GM13977 (cell line): Measurements from ENCODE around the gene MEF2A.

Experiments
- DNase-seq: peaks from one replicate; pipeline ENCODE4 v3.0.0; 2012; ENCODE audit warnings: low spot score
- in situ Hi-C: fragments of 300-500 bp; cut with MboI; formaldehyde crosslinking; loops from one replicate; pipeline ENCODE4 v1.12.0; 2022; ENCODE audit warnings: low sequenced_read_pairs, low pct_unique_long_range_greater_than_20kb, mixed read lengths, inconsistent platforms; ENCODE audit not compliant: unreplicated experiment
- TF ChIP-seq, protein P1 (sequence below): IDR thresholded peaks from 2 replicates; pipeline ENCODE4 v1.5.1; 2012; ENCODE audit warnings: mild to moderate bottlenecking, control low read depth; ENCODE audit not compliant: insufficient read depth; ENCODE audit errors: extremely low read depth, missing control alignments

The MEF2A gene

DNA sequence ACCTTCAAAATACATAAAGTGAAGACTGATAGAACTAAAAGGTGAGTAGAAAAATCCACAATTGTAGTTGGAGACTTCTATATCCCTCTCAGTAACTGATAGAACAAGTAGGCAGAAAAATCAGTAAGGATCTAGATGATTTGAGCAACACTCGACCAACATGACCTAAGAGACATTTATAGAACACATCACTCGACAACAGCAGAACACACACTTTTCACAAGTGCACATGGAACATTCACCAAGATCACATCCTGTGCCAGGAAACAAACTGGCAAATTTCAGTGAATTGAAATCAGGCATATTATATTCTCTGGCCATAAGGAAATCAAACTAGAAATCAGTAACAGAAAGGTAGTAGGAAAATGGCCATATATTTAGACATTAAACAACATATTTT, 130.3 kb downstream of the MEF2A start:
- DNase-seq, result no peak
- TF ChIP-seq, protein P1, sequence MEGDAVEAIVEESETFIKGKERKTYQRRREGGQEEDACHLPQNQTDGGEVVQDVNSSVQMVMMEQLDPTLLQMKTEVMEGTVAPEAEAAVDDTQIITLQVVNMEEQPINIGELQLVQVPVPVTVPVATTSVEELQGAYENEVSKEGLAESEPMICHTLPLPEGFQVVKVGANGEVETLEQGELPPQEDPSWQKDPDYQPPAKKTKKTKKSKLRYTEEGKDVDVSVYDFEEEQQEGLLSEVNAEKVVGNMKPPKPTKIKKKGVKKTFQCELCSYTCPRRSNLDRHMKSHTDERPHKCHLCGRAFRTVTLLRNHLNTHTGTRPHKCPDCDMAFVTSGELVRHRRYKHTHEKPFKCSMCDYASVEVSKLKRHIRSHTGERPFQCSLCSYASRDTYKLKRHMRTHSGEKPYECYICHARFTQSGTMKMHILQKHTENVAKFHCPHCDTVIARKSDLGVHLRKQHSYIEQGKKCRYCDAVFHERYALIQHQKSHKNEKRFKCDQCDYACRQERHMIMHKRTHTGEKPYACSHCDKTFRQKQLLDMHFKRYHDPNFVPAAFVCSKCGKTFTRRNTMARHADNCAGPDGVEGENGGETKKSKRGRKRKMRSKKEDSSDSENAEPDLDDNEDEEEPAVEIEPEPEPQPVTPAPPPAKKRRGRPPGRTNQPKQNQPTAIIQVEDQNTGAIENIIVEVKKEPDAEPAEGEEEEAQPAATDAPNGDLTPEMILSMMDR, result no peak
- in situ Hi-C loops, result no loop called here

DNA sequence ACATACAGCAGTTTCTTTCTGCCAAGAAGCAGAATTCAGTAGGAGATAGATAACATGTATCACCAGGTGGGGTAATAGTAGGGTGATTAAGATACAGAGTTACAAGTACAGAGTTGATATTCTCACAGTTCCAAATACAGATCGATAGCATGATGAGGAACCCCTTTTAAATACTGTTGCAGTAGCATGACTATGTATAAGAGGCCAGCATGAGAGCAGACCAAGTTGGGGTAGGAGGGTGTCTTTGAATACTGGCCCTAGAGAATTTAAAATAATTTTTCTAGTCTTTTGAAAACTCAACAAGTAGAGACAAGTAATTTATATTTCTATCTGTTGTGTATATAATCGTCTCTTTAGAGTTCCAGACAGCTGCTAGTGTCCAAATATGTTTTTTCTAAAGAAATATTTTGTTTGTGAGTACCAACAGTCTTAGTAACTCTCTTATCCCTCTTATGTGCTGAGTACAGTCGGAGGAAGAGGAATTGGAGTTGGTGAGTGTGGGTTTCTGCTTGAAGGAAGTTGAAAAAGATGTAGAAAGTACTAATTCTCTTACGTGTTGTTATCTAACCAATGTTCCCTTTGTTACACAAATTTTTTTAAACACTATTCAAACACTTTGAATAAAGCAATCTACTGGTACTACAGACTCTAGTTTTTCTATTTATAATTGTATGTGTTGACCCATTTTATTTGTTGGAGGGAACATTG, 137.3 kb downstream of the MEF2A start:
- no peak for DNase-seq
- in situ Hi-C loops, result loop anchor here (10.0 to 25.0 kb wide), 2 partner anchors 198 to 416 kb away; no protein-coding TSS in a partner anchor
- TF ChIP-seq, protein P1, result no peak

DNA sequence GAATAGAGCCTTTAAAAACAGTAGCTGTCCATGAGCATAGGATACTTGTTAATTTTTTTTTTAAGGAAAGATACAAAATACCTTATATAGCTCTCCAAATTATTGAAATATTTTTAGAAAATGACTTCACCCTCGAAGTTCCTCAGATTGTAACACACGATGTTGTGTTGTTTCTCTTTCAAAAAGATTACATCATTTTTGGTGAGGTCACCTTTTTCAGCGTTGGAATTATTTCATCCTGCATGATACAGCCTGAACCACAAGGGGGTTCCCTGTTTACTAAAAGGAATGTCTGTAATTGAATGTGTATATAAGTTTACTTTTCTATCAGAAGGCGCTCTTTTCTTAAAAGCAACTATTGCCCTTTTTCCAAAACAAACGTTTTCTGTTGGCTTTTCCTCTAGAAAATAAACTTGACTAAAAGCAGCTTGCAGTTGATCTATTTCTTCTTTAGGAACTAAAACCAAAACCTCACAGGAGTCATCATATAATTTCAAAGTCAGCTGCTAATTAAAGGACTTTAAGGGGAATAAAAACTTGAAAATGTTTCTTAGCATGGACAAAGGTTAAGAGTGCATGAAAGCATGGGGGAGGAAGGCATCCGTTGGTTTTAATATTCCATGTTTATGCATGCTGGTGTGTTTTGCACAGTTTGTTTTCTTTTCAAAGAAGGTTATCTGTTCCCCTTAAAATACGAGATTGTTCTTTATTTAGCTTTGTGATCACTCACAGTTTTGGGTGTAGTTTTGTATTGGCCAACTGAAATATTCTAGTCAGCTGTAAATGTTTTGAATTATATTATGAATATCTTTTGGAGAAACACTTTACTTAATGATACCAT, 138.0 kb downstream of the MEF2A start:
- peak; percentile 57 for DNase-seq
- TF ChIP-seq, protein P1, result peak; percentile 6
- in situ Hi-C loops, result loop anchor here (10.0 to 25.0 kb wide), 2 partner anchors 199 to 417 kb away; no protein-coding TSS in a partner anchor

DNA sequence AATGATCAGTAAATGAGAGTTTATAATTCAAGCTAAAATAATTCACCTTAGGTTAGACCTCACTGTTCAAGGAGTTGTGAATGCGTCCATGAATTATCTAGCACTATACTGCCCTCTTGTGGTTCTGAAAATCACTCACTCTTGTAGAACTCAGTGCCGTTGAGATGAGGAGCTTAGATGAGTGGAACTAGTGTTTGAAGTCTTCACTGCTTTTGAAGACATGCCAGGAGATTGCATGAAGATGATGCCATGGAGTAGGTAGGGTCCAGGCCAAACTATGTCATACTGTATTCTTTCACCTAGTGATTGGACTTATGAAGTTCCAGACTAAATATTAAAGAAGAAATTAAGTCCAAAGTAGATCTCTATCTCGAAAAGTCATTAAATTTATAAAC, 138.7 kb downstream of the MEF2A start:
- peak; percentile 63 for DNase-seq
- TF ChIP-seq, protein P1, result peak; percentile 71
- in situ Hi-C loops, result loop anchor here (10.0 to 25.0 kb wide), 2 partner anchors 200 to 417 kb away; no protein-coding TSS in a partner anchor

DNA sequence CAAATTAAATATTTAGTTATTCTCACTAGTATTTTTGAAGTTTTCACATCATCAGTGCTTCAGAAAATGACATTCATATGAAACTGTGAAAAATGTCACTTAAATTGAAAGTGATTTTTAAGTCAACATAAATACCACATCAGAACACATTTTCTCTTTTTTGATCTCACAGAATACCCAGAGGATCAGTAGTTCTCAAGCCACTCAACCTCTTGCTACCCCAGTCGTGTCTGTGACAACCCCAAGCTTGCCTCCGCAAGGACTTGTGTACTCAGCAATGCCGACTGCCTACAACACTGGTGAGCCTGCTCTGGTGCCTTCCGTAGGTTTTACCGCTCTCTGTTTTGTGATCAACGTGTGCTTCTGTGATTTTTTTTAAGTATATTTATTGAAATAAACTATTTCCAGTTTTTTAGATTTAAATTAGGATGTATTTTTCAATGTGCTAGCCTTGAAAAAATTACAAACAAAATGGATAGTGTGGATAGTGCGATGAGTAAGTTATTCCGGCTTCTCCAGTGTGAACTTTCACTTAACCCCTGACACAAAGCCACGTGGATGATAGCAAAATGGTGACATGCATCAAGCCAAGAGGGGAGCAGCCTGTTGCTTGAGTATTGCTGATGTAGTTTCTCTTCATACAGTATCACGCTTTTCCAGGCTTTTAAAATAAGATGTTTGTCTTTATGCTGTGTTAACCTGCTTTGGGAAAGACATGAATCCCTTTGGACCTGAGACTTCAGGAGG, 140.9 kb downstream of the MEF2A start:
- TF ChIP-seq, protein P1, result no peak
- DNase-seq, result no peak
- in situ Hi-C loops, result loop anchor here (10.0 to 25.0 kb wide), 2 partner anchors 202 to 419 kb away; no protein-coding TSS in a partner anchor

DNA sequence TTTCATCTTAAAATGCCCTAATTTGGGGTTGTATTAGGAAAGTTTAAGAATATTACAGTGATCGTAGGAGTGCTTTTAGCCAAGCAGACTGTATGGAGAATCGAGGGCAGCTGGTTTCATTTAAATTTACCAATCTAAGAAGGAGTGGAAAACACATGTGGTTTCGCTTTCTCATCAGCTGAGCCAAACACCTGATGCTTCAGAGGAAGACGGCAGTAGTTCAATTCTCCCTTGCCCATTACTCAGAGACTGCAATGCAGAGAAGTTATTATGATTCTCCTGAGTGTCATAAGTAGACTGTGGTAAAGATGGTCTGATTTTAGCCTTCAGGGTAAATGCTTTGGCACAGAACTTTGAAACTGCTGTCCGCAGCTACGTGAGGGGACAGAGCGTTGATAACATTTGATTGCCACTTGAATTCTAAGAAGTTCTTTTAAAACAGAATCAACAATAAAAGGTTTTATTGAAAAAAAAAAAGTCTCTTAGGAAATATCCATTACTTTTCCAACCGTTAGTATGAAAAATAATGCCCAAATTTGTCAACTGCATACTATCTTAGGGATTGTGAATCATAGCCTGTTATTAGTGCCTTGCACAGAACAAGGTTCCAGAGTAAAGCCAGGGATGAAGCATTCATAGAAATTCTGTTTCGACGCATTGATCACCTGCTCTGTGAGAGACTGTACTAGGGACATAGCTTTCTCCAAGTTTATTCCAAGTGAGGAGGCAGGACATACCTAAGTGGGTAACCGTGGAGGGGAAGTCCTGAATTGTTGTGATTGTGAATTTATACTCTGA, 141.9 kb downstream of the MEF2A start:
- in situ Hi-C loops, result loop anchor here (10.0 to 25.0 kb wide), 2 partner anchors 203 to 420 kb away; no protein-coding TSS in a partner anchor
- TF ChIP-seq, protein P1, result no peak
- DNase-seq, result no peak
